ENCODE data around the gene CD70.

GRCh38 chr19:6596621-6597020, 5.7 kb upstream of the CD70 start:
- TF ChIP-seq, protein P1, sequence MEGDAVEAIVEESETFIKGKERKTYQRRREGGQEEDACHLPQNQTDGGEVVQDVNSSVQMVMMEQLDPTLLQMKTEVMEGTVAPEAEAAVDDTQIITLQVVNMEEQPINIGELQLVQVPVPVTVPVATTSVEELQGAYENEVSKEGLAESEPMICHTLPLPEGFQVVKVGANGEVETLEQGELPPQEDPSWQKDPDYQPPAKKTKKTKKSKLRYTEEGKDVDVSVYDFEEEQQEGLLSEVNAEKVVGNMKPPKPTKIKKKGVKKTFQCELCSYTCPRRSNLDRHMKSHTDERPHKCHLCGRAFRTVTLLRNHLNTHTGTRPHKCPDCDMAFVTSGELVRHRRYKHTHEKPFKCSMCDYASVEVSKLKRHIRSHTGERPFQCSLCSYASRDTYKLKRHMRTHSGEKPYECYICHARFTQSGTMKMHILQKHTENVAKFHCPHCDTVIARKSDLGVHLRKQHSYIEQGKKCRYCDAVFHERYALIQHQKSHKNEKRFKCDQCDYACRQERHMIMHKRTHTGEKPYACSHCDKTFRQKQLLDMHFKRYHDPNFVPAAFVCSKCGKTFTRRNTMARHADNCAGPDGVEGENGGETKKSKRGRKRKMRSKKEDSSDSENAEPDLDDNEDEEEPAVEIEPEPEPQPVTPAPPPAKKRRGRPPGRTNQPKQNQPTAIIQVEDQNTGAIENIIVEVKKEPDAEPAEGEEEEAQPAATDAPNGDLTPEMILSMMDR (IDR thresholded peaks at IDR 0.05): no peak
- TF ChIP-seq POLR2A (IDR thresholded peaks at IDR 0.05): no peak
